ENCODE measurements around the gene SLC1A5.
"Not testable (repeated sequence)": the region's sequence is repeated elsewhere in the genome, so short reads cannot be mapped to it uniquely, and the experiment has no call there.

Gene SLC1A5

DNA sequence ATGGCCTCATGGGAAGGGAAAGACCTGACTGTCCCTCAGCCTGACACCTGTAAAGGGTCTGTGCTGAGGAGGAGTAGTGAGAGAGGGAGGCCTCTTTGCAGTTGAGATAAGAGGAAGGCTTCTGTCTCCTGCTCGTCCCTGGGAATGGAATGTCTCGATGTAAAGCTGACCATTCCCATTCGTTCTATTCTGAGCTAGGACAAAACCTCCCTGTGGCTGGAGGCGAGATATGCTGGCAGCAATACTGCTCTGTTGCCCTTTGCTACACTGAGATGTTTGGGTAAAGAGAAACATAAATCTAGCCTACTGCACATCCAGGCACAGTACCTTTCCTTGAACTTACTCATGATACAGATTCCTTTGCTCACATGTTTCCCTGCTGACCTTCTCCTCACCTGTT lies 19.6 kb downstream of the SLC1A5 start:
- not testable (repeated sequence) for DNase-seq (ENCODE audit: low read depth)

- DNase-seq (ENCODE audit: low read depth): peak; percentile 47
Observed at GRCh38 chr19:46766569-46767317, 21.7 kb downstream of the SLC1A5 start.

DNA sequence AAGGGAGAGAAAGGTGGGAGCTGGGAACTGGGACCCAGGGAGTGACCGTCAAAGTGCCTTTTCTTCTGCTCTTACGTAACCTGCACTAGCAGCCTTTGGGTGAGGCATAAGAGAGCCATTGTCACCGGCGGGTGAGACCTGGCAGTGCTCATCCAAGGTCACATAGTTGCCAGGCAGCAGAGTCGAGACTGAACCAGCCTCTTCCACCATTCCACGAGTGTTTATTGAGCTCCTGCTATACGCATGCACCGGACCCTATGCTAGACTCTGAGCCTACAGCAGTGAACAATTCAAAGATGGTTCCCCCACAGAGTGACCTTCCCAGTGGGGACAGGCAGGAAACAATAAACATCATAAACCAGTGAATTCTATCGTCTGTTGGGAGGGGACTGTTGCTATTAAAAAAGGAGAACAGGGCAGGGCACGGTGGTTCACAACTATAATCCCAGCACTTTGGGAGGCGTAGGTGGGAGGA lies 23.5 kb downstream of the SLC1A5 start:
- DNase-seq (ENCODE audit: low read depth): no peak

GRCh38 chr19:46762245-46762890 lies 26.0 kb downstream of the SLC1A5 start:
- DNase-seq (ENCODE audit: low read depth): no peak

DNA sequence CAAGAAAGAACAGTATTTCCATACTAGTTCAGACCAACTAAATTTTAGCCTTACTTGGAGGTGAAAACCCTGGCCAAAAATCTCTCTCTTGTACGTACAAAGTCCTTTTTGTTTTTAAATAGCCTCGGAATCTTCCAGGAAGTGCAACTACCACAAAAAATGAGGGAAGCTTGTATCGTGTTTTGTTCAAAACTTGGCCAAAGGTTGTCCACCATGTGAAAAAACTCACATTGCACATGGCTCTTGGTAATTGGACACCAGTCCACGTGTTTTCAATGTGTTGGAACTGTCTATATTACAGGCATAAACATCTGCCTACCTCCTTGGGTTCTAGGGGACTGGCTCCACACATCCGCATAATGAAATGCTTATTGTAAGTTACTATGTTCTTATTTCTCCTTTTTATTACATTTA lies 27.0 kb downstream of the SLC1A5 start:
- no peak for DNase-seq (ENCODE audit: low read depth)

DNA sequence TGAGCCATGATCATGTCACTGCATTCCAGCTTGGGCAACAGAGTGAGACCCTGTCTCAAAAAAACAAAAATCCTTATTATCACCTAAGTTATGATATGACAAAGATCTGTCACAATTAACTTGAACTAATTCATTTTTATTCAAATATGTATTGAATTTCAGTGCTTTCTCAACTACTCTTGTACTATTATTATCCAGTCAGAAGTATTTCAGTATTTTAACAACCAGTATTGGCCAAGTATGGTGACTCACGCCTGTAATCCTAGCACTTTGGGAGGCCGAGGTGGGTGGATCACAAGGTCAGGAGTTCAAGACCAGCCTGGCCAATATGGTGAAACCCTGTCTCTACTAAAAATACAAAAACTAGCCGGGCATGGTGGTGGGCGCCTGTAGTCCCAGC lies 27.5 kb downstream of the SLC1A5 start:
- DNase-seq (ENCODE audit: low read depth): not testable (repeated sequence)

- DNase-seq (ENCODE audit: low read depth): no peak
Observed at GRCh38 chr19:46760363-46760762, 28.0 kb downstream of the SLC1A5 start.

GRCh38 chr19:46759817-46760333 lies 28.5 kb downstream of the SLC1A5 start:
- no peak for DNase-seq (ENCODE audit: low read depth)

- DNase-seq (ENCODE audit: low read depth): no peak
Observed at GRCh38 chr19:46759206-46759605, 29.2 kb downstream of the SLC1A5 start.

DNA sequence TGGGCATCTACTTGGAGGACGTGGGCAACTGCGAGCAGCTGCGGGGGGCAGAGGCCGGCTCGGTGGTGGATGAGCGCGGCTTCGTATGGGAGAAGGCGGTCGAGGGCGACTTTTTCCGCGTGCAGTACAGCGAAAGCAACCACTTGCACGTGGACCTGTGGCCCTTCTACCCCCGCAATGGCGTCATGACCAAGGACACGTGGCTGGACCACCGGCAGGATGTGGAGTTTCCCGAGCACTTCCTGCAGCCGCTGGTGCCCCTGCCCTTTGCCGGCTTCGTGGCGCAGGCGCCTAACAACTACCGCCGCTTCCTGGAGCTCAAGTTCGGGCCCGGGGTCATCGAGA lies 31.9 kb downstream of the SLC1A5 start:
- DNase-seq (ENCODE audit: low read depth): no peak

- no peak for DNase-seq (ENCODE audit: low read depth)
Observed at GRCh38 chr19:46755853-46756543, 32.4 kb downstream of the SLC1A5 start.

DNA sequence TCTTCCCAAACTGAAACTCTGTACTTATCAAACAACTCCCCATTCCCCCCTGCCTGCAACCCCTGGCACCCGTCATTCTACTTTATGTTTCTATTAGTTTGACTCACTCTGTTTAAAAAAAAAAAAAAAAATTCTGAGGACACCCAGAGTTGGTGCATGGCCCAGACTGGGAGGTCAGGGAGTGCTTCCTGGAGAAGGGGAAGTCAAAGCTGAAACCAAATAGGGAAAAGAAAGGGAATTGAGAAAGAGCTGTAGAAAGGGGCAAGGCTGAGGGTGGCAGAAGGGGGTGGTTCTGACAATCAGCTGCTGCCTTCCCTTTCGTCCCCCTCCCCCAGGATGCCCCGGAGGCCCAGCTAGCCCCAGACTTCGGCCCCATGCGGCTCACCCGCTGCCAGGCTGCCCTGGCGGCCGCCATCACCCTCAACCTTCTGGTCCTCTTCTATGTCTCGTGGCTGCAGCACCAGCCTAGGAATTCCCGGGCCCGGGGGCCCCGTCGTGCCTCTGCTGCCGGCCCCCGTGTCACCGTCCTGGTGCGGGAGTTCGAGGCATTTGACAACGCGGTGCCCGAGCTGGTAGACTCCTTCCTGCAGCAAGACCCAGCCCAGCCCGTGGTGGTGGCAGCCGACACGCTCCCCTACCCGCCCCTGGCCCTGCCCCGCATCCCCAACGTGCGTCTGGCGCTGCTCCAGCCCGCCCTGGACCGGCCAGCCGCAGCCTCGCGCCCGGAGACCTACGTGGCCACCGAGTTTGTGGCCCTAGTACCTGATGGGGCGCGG lies 33.1 kb downstream of the SLC1A5 start:
- no peak for DNase-seq (ENCODE audit: low read depth)

DNA sequence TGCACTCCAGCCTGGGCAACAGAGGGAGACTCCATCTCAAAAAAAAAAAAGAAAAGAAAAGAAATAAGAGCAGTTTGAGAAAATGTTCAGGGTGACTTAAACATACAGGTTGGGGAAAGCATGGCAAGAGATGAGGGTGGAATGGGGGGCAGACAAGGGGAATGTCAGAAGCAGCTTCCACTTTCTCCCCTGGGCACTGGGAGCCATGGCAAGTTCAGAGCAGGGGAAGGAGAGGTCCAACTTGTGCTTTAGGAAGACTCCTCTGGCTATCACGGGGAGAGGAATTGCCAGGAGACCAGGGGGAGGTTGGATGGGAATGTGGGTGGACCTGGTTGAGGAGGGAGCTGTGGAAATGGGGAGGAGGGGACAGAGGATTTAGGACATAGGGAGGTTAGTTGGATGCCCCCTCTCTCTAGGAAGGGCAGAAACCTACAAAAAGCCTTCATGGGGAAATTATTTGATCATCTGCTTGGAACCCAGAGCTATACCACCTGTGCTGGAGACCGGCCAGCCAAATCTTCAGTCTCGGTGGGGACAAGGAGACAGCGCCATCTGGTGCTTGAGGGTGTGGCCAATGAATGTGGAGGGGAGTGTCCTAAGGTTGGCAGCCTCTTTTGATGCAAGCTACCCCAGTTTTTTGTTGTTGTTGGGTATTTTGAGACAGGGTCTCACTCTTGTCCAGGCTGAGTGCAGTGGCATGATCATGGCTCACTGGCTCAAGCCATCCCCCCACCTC lies 34.8 kb downstream of the SLC1A5 start:
- DNase-seq (ENCODE audit: low read depth): peak; percentile 47

DNA sequence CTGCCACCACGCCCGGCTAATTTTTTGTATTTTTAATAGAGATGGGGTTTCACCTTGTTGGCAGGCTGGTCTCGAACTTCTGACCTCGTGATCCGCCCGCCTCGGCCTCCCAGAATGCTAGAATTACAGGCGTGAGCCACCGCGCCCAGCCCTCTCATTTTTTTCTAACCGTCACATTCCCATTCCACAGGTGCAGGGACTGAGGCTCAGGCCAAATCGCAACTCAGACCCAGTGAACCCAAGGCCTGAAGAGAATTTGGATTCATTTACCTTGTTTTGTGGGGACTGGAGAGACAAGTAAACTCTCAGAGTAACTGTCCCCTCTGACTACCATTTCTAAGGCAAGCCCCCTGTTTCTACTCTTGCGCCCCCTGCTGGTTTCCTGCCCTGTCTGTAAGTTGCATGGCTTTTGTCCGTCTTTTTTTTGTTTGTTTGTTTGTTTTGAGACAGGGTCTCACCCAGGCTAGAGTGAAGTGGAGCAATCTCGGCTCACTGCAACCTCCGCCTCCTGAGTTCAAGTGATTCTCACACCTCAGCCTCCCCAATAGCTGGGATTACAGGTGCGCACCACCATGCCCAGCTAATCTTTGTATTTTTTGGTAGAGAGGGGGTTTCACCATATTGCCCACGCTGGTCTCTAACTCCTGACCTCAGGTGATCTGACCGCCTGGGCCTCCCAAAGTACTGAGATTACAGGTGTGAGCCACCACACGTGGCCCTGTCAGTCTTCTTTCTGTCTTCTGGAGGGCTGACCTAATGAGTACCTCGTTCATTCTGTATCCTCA lies 39.9 kb downstream of the SLC1A5 start:
- DNase-seq (ENCODE audit: low read depth): peak; percentile 68

- DNase-seq (ENCODE audit: low read depth): peak; percentile 51
Observed at GRCh38 chr19:46746281-46747057, 41.9 kb downstream of the SLC1A5 start, which contains the start of gene STRN4. Gene STRN4, minus strand, starts transcription at chr19:46746450. Its CDS starts 20 bp downstream, at chr19:46746430.

DNA sequence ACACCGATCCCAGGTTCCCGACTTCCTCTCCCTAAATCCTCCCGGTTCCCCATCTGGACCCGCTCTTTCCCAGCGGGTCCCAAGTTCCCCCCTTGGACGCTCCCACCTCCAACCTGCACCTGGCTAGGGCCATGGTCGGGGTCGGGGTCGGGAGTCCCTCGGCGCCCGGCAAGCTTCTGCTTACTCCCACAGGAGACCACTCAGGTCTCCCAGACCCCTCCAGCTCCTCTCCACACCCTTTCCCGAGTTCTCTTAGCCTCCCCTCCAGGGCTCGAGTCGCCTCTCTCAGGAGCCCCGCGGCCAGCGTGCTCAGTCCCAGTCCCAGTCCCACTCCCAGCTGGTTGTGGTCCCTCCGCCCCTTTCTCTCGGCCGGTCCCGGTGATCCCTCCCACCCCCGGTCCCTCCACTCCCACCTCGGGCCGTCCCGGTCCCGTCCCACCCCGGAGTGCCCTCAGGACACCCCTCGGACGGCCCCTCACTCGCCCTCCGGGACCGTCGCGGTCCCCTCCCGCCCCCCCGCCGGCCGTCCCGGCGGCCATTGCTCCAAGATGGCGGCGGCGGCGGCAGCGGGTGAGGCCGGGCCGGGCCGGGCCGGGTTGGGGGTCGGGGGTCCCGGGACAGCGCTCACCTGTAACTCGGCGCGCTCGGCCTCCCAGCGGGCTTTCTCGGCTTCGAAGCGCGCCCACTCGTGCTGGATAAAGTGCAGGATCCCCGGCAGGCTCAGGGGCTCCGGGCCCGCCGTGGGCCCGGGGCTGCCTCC lies 42.7 kb downstream of the SLC1A5 start, which contains the start of gene FKRP:
TSS of gene FKRP (plus strand) at position 537 of the 760 bp plus-strand sequence. CDS start 9,394 bp downstream, outside the sequence.
- DNase-seq (ENCODE audit: low read depth): peak; percentile 24

DNA sequence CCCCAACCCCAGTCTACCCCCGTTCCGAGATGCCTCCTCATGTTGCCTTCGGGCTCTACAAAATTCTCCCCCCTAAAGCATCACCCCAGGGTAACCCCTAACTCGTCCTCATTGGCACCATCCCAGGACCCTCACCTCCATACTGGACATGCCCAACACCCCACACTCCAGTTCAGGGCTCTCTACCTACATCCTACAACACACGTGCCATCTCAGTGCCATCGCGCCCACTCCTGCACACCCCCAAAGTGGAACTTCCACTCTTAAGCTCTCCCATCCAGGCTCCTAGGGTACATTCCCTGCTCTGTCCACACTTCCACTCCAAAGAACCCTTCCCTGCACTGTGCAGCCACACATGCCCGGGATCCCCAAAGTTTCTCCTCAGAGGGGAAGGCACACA lies 43.4 kb downstream of the SLC1A5 start:
- no peak for DNase-seq (ENCODE audit: low read depth)

DNA sequence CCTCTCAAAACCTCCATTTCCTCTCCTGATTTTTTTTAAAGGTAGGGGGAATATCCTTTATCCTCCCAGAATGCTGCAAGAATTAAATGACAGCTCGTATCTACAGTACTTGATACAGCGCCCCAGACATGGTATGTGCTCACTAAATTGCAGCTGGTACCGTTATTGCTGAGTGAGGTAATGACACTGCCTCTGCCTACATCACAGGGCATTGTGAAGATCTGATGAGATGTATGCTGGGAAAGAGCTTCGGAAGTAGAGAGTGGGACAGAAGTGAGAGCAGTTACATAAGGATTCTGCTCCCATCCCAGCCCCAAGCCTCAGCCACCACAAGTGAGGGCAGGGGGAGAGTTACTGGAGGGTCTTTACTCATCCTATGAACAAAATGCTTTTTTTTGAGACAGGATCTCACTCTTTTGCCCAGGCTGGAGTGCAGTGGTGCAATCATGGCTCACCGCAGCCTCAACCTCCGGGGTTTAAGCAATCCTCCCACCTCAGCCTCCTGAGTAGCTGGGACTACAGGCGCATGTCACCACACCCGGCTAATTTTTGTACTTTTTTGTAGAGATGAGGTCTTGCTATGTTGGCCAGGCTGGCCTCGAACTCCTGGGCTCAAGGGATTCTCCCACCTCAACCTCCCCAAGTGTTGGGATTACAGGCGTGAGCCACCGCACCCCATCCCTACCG lies 44.2 kb downstream of the SLC1A5 start:
- DNase-seq (ENCODE audit: low read depth): no peak
